NCI-H345 treated with DMSO at 0.1 percent for 48 hours (cell line): Measurements from ENCODE around the gene PKP2.
A peak's percentile ranks its signal among the peaks of the same experiment; 100 is the strongest.

ENCODE experiments used
- DNase-seq: peaks from one replicate; lab custom pipeline; 2025; ENCODE audit not compliant: unreplicated experiment; lab: John Stamatoyannopoulos, UW

PKP2 gene

GRCh38 chr12:32896432-32897280, at the start of gene PKP2:
Gene PKP2 (minus strand): TSS chr12:32896777. CDS start chr12:32896731, 46 bp downstream.
- peak; percentile 78 for DNase-seq

- DNase-seq: no peak
These were observed 47.6 kb upstream of the PKP2 start for GRCh38 chr12:32944195-32944594.

GRCh38 chr12:32939801-32940200, 43.2 kb upstream of the PKP2 start:
- DNase-seq: no peak

- DNase-seq: no peak
These were observed 30.4 kb upstream of the PKP2 start for GRCh38 chr12:32926963-32927362.

GRCh38 chr12:32926356-32926755, 29.8 kb upstream of the PKP2 start:
- no peak for DNase-seq

GRCh38 chr12:32922546-32923297, 26.1 kb upstream of the PKP2 start:
- DNase-seq: no peak

- DNase-seq: no peak
These were observed 24.8 kb upstream of the PKP2 start for GRCh38 chr12:32921397-32921796.

GRCh38 chr12:32920506-32921085, 24.0 kb upstream of the PKP2 start:
- no peak for DNase-seq

- peak; percentile 11 for DNase-seq
These were observed 22.6 kb upstream of the PKP2 start for GRCh38 chr12:32918890-32919801.

- no peak for DNase-seq
These were observed 20.6 kb upstream of the PKP2 start for GRCh38 chr12:32917094-32917611.

GRCh38 chr12:32907898-32908476, 11.4 kb upstream of the PKP2 start:
- DNase-seq: no peak

- no peak for DNase-seq
These were observed 10.6 kb upstream of the PKP2 start for GRCh38 chr12:32907166-32907565.

- DNase-seq: no peak
These were observed 10.0 kb upstream of the PKP2 start for GRCh38 chr12:32906399-32907165.

- no peak for DNase-seq
These were observed 7.2 kb upstream of the PKP2 start for GRCh38 chr12:32903763-32904162.

- DNase-seq: no peak
These were observed 6.7 kb upstream of the PKP2 start for GRCh38 chr12:32903318-32903717.

GRCh38 chr12:32902287-32902997, 5.9 kb upstream of the PKP2 start:
- no peak for DNase-seq

- DNase-seq: no peak
These were observed 5.0 kb upstream of the PKP2 start for GRCh38 chr12:32901553-32901952.

- DNase-seq: no peak
These were observed 1.4 kb upstream of the PKP2 start for GRCh38 chr12:32897687-32898573.
